A549 (cell line): ENCODE data around the gene C1R.

Experiments used
- CHD2 ChIP-seq: fragments of 150-350 bp; IDR thresholded peaks from 2 replicates; pipeline ENCODE4 v1.6.1; 2014; ENCODE audit warnings: low read length; ENCODE audit not compliant: partially characterized antibody
- EP300 ChIP-seq, 2 experiments: fragments of >200 bp; sonication (Bioruptor Twin); formaldehyde crosslinking; IDR thresholded peaks; 2 replicates in 1 of 2; 3 replicates in 1 of 2; pipeline ENCODE4 v1.6.1; 2016 to 2017
- HDAC2 ChIP-seq: fragments of 200-600 bp; sonication (generic); IDR thresholded peaks from 2 replicates; pipeline ENCODE4 v1.6.1; 2016
- KDM1A ChIP-seq: fragments of 200-600 bp; sonication (generic); IDR thresholded peaks from 2 replicates; pipeline ENCODE4 v1.6.1; 2016; ENCODE audit warnings: low read depth, mild to moderate bottlenecking
- MYC ChIP-seq: IDR thresholded peaks from 2 replicates; pipeline ENCODE4 v1.6.1; 2012; ENCODE audit warnings: mild to moderate bottlenecking, inconsistent platforms, low read length, improper control_type of control experiment, borderline replicate concordance
- NFE2L2 ChIP-seq: fragments of 150-350 bp; conservative IDR thresholded peaks from 2 replicates; pipeline ENCODE4 v1.6.1; 2014; ENCODE audit warnings: low read length
- POLR2A ChIP-seq: IDR thresholded peaks from 2 replicates; pipeline ENCODE4 v1.6.1; 2012; ENCODE audit warnings: mild to moderate bottlenecking, low read length
- RAD21 ChIP-seq, 2 experiments: fragments of >200 bp in 1 of 2; sonication (Bioruptor Twin) in 1 of 2; formaldehyde crosslinking in 1 of 2; IDR thresholded peaks in 1 of 2; conservative IDR thresholded peaks in 1 of 2; 2 replicates in 1 of 2; 3 replicates in 1 of 2; pipeline ENCODE4 v1.6.1; 2012 to 2018; ENCODE audit warnings: inconsistent platforms in 1 of 2
- REST ChIP-seq: fragments of 200-600 bp; sonication (generic); IDR thresholded peaks from 2 replicates; pipeline ENCODE4 v1.6.1; 2016; ENCODE audit warnings: antibody characterized with exemption, mild to moderate bottlenecking, moderate library complexity
- TP53 ChIP-seq: fragments of 250-450 bp; sonication (Bioruptor Pico); IDR thresholded peaks from 2 replicates; pipeline ENCODE4 v1.5.0; 2021; ENCODE audit warnings: mild to moderate bottlenecking, moderate library complexity
- TF ChIP-seq, protein P1 (sequence below): fragments of >200 bp; sonication (Bioruptor Twin); formaldehyde crosslinking; IDR thresholded peaks from 3 replicates; pipeline ENCODE4 v1.5.1; 2016

GRCh38 chr12:7045913-7046312 is 46.3 kb downstream of the C1R start:
- TF ChIP-seq, protein P1, sequence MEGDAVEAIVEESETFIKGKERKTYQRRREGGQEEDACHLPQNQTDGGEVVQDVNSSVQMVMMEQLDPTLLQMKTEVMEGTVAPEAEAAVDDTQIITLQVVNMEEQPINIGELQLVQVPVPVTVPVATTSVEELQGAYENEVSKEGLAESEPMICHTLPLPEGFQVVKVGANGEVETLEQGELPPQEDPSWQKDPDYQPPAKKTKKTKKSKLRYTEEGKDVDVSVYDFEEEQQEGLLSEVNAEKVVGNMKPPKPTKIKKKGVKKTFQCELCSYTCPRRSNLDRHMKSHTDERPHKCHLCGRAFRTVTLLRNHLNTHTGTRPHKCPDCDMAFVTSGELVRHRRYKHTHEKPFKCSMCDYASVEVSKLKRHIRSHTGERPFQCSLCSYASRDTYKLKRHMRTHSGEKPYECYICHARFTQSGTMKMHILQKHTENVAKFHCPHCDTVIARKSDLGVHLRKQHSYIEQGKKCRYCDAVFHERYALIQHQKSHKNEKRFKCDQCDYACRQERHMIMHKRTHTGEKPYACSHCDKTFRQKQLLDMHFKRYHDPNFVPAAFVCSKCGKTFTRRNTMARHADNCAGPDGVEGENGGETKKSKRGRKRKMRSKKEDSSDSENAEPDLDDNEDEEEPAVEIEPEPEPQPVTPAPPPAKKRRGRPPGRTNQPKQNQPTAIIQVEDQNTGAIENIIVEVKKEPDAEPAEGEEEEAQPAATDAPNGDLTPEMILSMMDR, result no peak
- no peak for TF ChIP-seq RAD21 (conservative IDR thresholded peaks at IDR 0.05 in 1 of 2, IDR thresholded peaks at IDR 0.05 in 1 of 2)
- no peak for TF ChIP-seq CHD2
- no peak for TF ChIP-seq NFE2L2
- no peak for TF ChIP-seq POLR2A
- no peak for TF ChIP-seq KDM1A
- no peak for TF ChIP-seq REST
- no peak for TF ChIP-seq HDAC2
- TF ChIP-seq TP53, result no peak
- TF ChIP-seq EP300 (IDR thresholded peaks at IDR 0.05), result no peak
- no peak for TF ChIP-seq MYC
